HepG2 (cell line): ENCODE measurements around the gene MYPN. TPM values are rescaled to one million over a fixed set of nuclear protein-coding genes. Genes with fewer than 3 reads are reported as not detected.

ENCODE experiments used
- ATAC-seq: fragments of 200-7000 bp; cut with Tn5 transposase; 3 replicates; pipeline ENCODE4 v1.9.1; 2020; ENCODE audit warnings: mild to moderate bottlenecking, moderate library complexity
- BruUV-seq: library from RNA; stranded (reverse); fragments of 400-500 nt; replicated peaks from 2 replicates; lab custom pipeline; 2021; lab: Mats Ljungman, UMichigan
- CTCF ChIA-PET: fragments of 300-600 bp; formaldehyde crosslinking; extraction: SDS; loops from one replicate; lab custom pipeline; 2021; ENCODE audit warnings: low total read pairs, inconsistent platforms, low intra/inter-chr PET ratio; lab: Yijun Ruan, JAX
- POLR2A ChIA-PET: fragments of 350-600 bp; sonication (Branson Sonifier 250); formaldehyde crosslinking; loops from one replicate; lab custom pipeline; 2020; ENCODE audit warnings: antibody characterized with exemption, inconsistent platforms; lab: Yijun Ruan, JAX
- DNase-seq: peaks from one replicate; pipeline ENCODE4 v3.0.0-alpha.2; 2015; ENCODE audit warnings: low spot score
- FAIRE-seq: peaks from 3 replicates; lab custom pipeline; 2011; peaks lifted over from hg19 to GRCh38; lab: Jason Lieb, UNC
- H2AFZ ChIP-seq: one replicate; pipeline ENCODE4 v1.6.1; 2011; ENCODE audit warnings: low read length, inconsistent platforms
- H3K27ac ChIP-seq: fragments of 300-600 bp; 3 replicates; pipeline ENCODE4 v1.8.0; 2011; ENCODE audit warnings: mixed run types, mild to moderate bottlenecking, mixed read lengths, low read length, inconsistent platforms; ENCODE audit not compliant: insufficient read depth; ENCODE audit errors: extremely low read length
- H3K27me3 ChIP-seq, 2 experiments: fragments of 200-600 bp in 1 of 2; 2 replicates in 1 of 2; 3 replicates in 1 of 2; pipeline versions ENCODE4 v1.6.0 to v1.8.0; 2011; ENCODE audit warnings: low read length in 2 of 2, mild to moderate bottlenecking in 2 of 2, moderate library complexity in 2 of 2, inconsistent platforms in 1 of 2; ENCODE audit not compliant: insufficient read depth in 2 of 2, control insufficient read depth in 1 of 2
- H3K36me3 ChIP-seq, 2 experiments: fragments of 200-600 bp in 1 of 2; replicated peaks in 1 of 2; 2 replicates in 1 of 2; 3 replicates in 1 of 2; pipeline versions ENCODE4 v1.5.1 to v1.8.0; 2011; ENCODE audit warnings: low read length in 2 of 2, inconsistent platforms in 1 of 2; ENCODE audit not compliant: insufficient read depth in 2 of 2, control insufficient read depth in 1 of 2
- H3K4me1 ChIP-seq: 2 replicates; pipeline ENCODE4 v1.5.1; 2012; ENCODE audit warnings: low read length, inconsistent platforms; ENCODE audit not compliant: insufficient read depth
- H3K4me2 ChIP-seq: 2 replicates; pipeline ENCODE4 v1.6.0; 2011; ENCODE audit warnings: low read depth, low read length, inconsistent platforms
- H3K4me3 ChIP-seq, 3 experiments: fragments of 200-600 bp in 1 of 3; sonication (generic), shearing (Covaris generic) in 1 of 3; replicated peaks in 1 of 3; 2 replicates each; pipeline ENCODE4 v1.5.1; 2011 to 2016; ENCODE audit warnings: low read length in 3 of 3, inconsistent platforms in 2 of 3, low read depth in 2 of 3, mild to moderate bottlenecking in 2 of 3, control low read depth in 1 of 3, mixed read lengths in 1 of 3; ENCODE audit not compliant: insufficient read depth in 1 of 3
- H3K79me2 ChIP-seq: one replicate; pipeline ENCODE4 v1.6.1; 2011; ENCODE audit warnings: low read length, inconsistent platforms; ENCODE audit not compliant: insufficient read depth
- H3K9ac ChIP-seq: 2 replicates; pipeline ENCODE4 v1.6.0; 2011; ENCODE audit warnings: mild to moderate bottlenecking, low read depth, low read length, inconsistent platforms; ENCODE audit not compliant: insufficient read depth
- H3K9me3 ChIP-seq: 2 replicates; pipeline ENCODE4 v1.5.1; 2012; ENCODE audit warnings: mild to moderate bottlenecking, low read length
- H4K20me1 ChIP-seq: 2 replicates; pipeline ENCODE4 v1.6.0; 2011; ENCODE audit warnings: inconsistent platforms, mild to moderate bottlenecking, low read length, moderate library complexity; ENCODE audit not compliant: insufficient read depth
- ASH2L ChIP-seq: fragments of 300-600, 200-600 bp; sonication (generic); IDR thresholded peaks from 2 replicates; pipeline ENCODE4 v1.7.0; 2017; ENCODE audit warnings: low read depth, mild to moderate bottlenecking, moderate library complexity, mixed read lengths, low read length; ENCODE audit not compliant: insufficient read length
- FOXA1 ChIP-seq, 2 experiments: fragments of 450-650 bp in 1 of 2; sonication (generic) in 1 of 2; formaldehyde crosslinking in 1 of 2; IDR thresholded peaks; 2 replicates each; pipeline versions ENCODE4 v1.4.0 to v1.6.1; 2016 to 2020; ENCODE audit warnings: missing genetic modification reagents in 1 of 2
- GABPB1 ChIP-seq: IDR thresholded peaks from 2 replicates; pipeline ENCODE4 v1.6.1; 2016; ENCODE audit warnings: mild to moderate bottlenecking, missing genetic modification reagents, moderate library complexity, missing compliant biosample characterization
- KAT2B ChIP-seq: fragments of 150-350 bp; IDR thresholded peaks from 2 replicates; pipeline ENCODE4 v1.6.1; 2014; ENCODE audit warnings: low read depth, low read length, borderline replicate concordance
- LBX2 ChIP-seq: sonication (generic); formaldehyde crosslinking; IDR thresholded peaks from 2 replicates; pipeline ENCODE4 v1.5.0; 2020; ENCODE audit warnings: missing genetic modification reagents, mild to moderate bottlenecking, borderline replicate concordance
- MAFK ChIP-seq, 2 experiments: IDR thresholded peaks in 1 of 2; conservative IDR thresholded peaks in 1 of 2; 2 replicates each; pipeline ENCODE4 v1.6.1; 2011; ENCODE audit warnings: improper control_type of control experiment in 2 of 2, low read length in 2 of 2
- NONO ChIP-seq, 2 experiments: fragments of 450-650 bp in 1 of 2; sonication (generic) in 1 of 2; formaldehyde crosslinking in 1 of 2; IDR thresholded peaks in 1 of 2; conservative IDR thresholded peaks in 1 of 2; 2 replicates each; pipeline versions ENCODE4 v1.6.1 to v1.8.0; 2017 to 2022; ENCODE audit warnings: mild to moderate bottlenecking in 1 of 2, missing genetic modification reagents in 1 of 2, moderate library complexity in 1 of 2
- PHF21A ChIP-seq: sonication (generic); formaldehyde crosslinking; IDR thresholded peaks from 2 replicates; pipeline ENCODE4 v1.5.0; 2020; ENCODE audit warnings: mild to moderate bottlenecking, missing genetic modification reagents
- THYN1 ChIP-seq: sonication (generic); formaldehyde crosslinking; IDR thresholded peaks from 2 replicates; pipeline ENCODE4 v1.8.1; 2023; ENCODE audit warnings: low read depth, mild to moderate bottlenecking, moderate library complexity, missing genetic modification reagents, borderline replicate concordance
- TIGD3 ChIP-seq: sonication (generic); formaldehyde crosslinking; IDR thresholded peaks from 2 replicates; pipeline ENCODE4 v1.5.1; 2020; ENCODE audit warnings: mild to moderate bottlenecking, missing genetic modification reagents, borderline replicate concordance
- USF2 ChIP-seq, 2 experiments: sonication (generic) in 1 of 2; formaldehyde crosslinking in 1 of 2; IDR thresholded peaks; 2 replicates each; pipeline versions ENCODE4 v1.5.1 to v1.6.1; 2011 to 2020; ENCODE audit warnings: borderline replicate concordance in 1 of 2, low read depth in 1 of 2, low read length in 1 of 2, mild to moderate bottlenecking in 1 of 2, missing genetic modification reagents in 1 of 2, moderate library complexity in 1 of 2
- ZFP41 ChIP-seq: sonication (generic); formaldehyde crosslinking; IDR thresholded peaks from 2 replicates; pipeline ENCODE4 v1.4.0; 2020; ENCODE audit warnings: mild to moderate bottlenecking, missing genetic modification reagents, borderline replicate concordance
- ZNF430 ChIP-seq: sonication (generic); formaldehyde crosslinking; IDR thresholded peaks from 2 replicates; pipeline ENCODE4 v1.9.0; 2021; ENCODE audit warnings: mild to moderate bottlenecking, missing genetic modification reagents
- WGBS: methylation state at CpG from one replicate; pipeline ENCODE4 v1.1.6; 2017; ENCODE audit warnings: low lambda C conversion rate; 5-methylcytosine and 5-hydroxymethylcytosine counted together
- in situ Hi-C: cut with HindIII; loops from 2 replicates; pipeline ENCODE4 v1.10.0; 2017; ENCODE audit warnings: low pct_unique_long_range_greater_than_20kb; ENCODE audit not compliant: extremely low pct_ligation_motif_present
- intact Hi-C: fragments of 100-400 bp; cut with micrococcal nuclease; formaldehyde crosslinking; loops from one replicate; pipeline ENCODE4 v1.10.0; 2022; ENCODE audit not compliant: unreplicated experiment
- polyA plus RNA-seq, 8 experiments: library from polyadenylated mRNA; depleted of rRNA in 3 of 8; stranded (reverse) in 7 of 8; unstranded in 1 of 8; fragments of >200 nt; fragmentation: Illumina TruSeq in 4 of 8; extraction: Trizol in 4 of 8; gene quantifications; 2 replicates each; pipeline versions ENCODE4 v1.2.1 to v1.2.3, GENCODE V29; 2011 to 2016; ENCODE audit warnings: low read depth in 4 of 8, missing spikeins in 1 of 8, mixed read lengths in 1 of 8; ENCODE audit not compliant: insufficient read depth in 1 of 8
- total RNA-seq, 5 experiments: library from RNA; depleted of rRNA; stranded (reverse); fragments of >200 nt; fragmentation: Illumina TruSeq; extraction: Trizol; gene quantifications; 2 replicates each; pipeline ENCODE4 v1.2.3, GENCODE V29; 2016; ENCODE audit warnings: low read depth in 1 of 5

MYPN gene
- total and polyA plus RNA-seq, 2 of the 13 experiments (the other 11 are each of a cell fraction or from before 2014, with no cell fraction given) = not detected

- Histone ChIP-seq H3K36me3 (no peaks in the 10 kb centered on the region), H3K79me2 (no peaks in the 10 kb centered on the region), H3K4me2 (no peak overlapping the region), H3K27ac (no peak overlapping the region), H3K4me1 (0 out of 2 replicates have a peak, but pooled peaks cover 6% of the 10 kb centered on the region), H4K20me1 (no peaks in the 10 kb centered on the region), H3K9ac (no peak overlapping the region), H3K9me3 (no peaks in the 10 kb centered on the region), H3K27me3 (peaks cover 0 to 3% of the 10 kb centered on the region in 2 experiments; a peak in 1 of 5 replicates), H2AFZ (no peak overlapping the region), H3K4me3 (no peak overlapping the region)
- ChIA-PET CTCF (no interaction called here), POLR2A (no interaction called here)
- intact Hi-C loops (no loop called here), in situ Hi-C loops (no loop called here)
- 0% methylated on average over 2 of the region's 2 CpGs for whole genome bisulfite sequencing
- no peak for FAIRE-seq
- no peak; the same call in 2 of the 3 replicates for ATAC-seq
- BruUV-seq = no TSS peak
- TF ChIP-seq PHF21A (CRISPR knock-in tag) (no peak), ZFP41 (CRISPR knock-in tag) (no peak), ZNF430 (CRISPR knock-in tag) (no peak), GABPB1 (CRISPR knock-in tag) (no peak), TIGD3 (CRISPR knock-in tag) (no peak), THYN1 (CRISPR knock-in tag) (no peak)
- DNase-seq = no peak
These were observed 2.3 kb downstream of the MYPN start for GRCh38 chr10:68111584-68111983.

GRCh38 chr10:68112837-68113236 lies 3.5 kb downstream of the MYPN start:
- 29% methylated on average over 1 of the region's 1 CpG for WGBS
- Histone ChIP-seq H3K4me3 (no peak overlapping the region), H2AFZ (no peak overlapping the region), H3K4me2 (no peak overlapping the region), H3K9ac (no peak overlapping the region), H3K36me3 (no peaks in the 10 kb centered on the region), H3K79me2 (no peaks in the 10 kb centered on the region), H3K27me3 (peaks cover 0 to 3% of the 10 kb centered on the region in 2 experiments; a peak in 1 of 5 replicates), H3K27ac (no peak overlapping the region), H4K20me1 (no peaks in the 10 kb centered on the region), H3K9me3 (no peaks in the 10 kb centered on the region), H3K4me1 (0 out of 2 replicates have a peak, but pooled peaks cover 6% of the 10 kb centered on the region)
- no TSS peak for BruUV-seq
- intact Hi-C loops = no loop called here
- ChIA-PET CTCF (no interaction called here), POLR2A (no interaction called here)
- DNase-seq (no peak), ATAC-seq (no peak), FAIRE-seq (no peak)
- in situ Hi-C loops = no loop called here
- TF ChIP-seq USF2 (IDR thresholded peaks at IDR 0.05; ENCODE audit: low read depth, low read length) (no peak), USF2 (CRISPR knock-in tag; IDR thresholded peaks at IDR 0.05; ENCODE audit: borderline replicate concordance) (no peak), LBX2 (no peak), FOXA1 (IDR thresholded peaks at IDR 0.05) (no peak), FOXA1 (CRISPR knock-in tag; IDR thresholded peaks at IDR 0.05) (no peak), ASH2L (no peak), MAFK (conservative IDR thresholded peaks at IDR 0.05 in 1 of 2, IDR thresholded peaks at IDR 0.05 in 1 of 2; ENCODE audit: low read length in 2 of 2) (no peak), KAT2B (no peak), NONO (IDR thresholded peaks at IDR 0.05) (no peak), NONO (CRISPR knock-in tag; conservative IDR thresholded peaks at IDR 0.05) (no peak)
